Osteoblast (primary cell): ENCODE measurements around the gene UNC5C. TPM values are rescaled to one million over a fixed set of nuclear protein-coding genes. Genes with fewer than 3 reads are reported as not detected.

Experiments
- DNase-seq: peaks from one replicate; pipeline ENCODE4 v3.0.0; 2011; ENCODE audit warnings: low spot score, mixed read lengths; ENCODE audit not compliant: insufficient read length; ENCODE audit errors: missing footprints
- H2AFZ ChIP-seq: 2 replicates; pipeline ENCODE4 v1.6.0; 2011; ENCODE audit warnings: mild to moderate bottlenecking, low read length
- H3K27ac ChIP-seq: 2 replicates; pipeline ENCODE4 v1.5.1; 2011; ENCODE audit warnings: mild to moderate bottlenecking, low read depth, low read length, moderate library complexity
- H3K27me3 ChIP-seq: 2 replicates; pipeline ENCODE4 v1.6.0; 2012; ENCODE audit warnings: mild to moderate bottlenecking, control low read depth, inconsistent platforms, low read length, moderate library complexity; ENCODE audit not compliant: insufficient read depth
- H3K36me3 ChIP-seq: 2 replicates; pipeline ENCODE4 v1.5.1; 2011; ENCODE audit warnings: mild to moderate bottlenecking, low read length, control low read depth, moderate library complexity; ENCODE audit not compliant: insufficient read depth
- H3K4me1 ChIP-seq: 2 replicates; pipeline ENCODE4 v1.5.1; 2011; ENCODE audit warnings: mild to moderate bottlenecking, low read length, control low read depth, moderate library complexity; ENCODE audit not compliant: insufficient read depth
- H3K4me2 ChIP-seq: 2 replicates; pipeline ENCODE4 v1.6.0; 2011; ENCODE audit warnings: mild to moderate bottlenecking, low read length; ENCODE audit not compliant: insufficient read depth
- H3K4me3 ChIP-seq: fragments of 200-600 bp; sonication (generic); 3 replicates; pipeline ENCODE4 v1.5.1; 2012; ENCODE audit warnings: mild to moderate bottlenecking, low read length, inconsistent platforms; ENCODE audit not compliant: insufficient read depth
- H3K79me2 ChIP-seq: 2 replicates; pipeline ENCODE4 v1.6.0; 2012; ENCODE audit warnings: mild to moderate bottlenecking, low read length, control low read depth, inconsistent platforms; ENCODE audit not compliant: insufficient read depth
- H3K9me3 ChIP-seq: 2 replicates; pipeline ENCODE4 v1.5.1; 2011; ENCODE audit warnings: low read depth, low read length, control low read depth
- H4K20me1 ChIP-seq: 2 replicates; pipeline ENCODE4 v1.6.0; 2012; ENCODE audit warnings: mild to moderate bottlenecking, low read length, control low read depth; ENCODE audit not compliant: insufficient read depth
- CTCF ChIP-seq: IDR thresholded peaks from 2 replicates; pipeline ENCODE4 v1.5.1; 2011; ENCODE audit warnings: mild to moderate bottlenecking, low read depth, low read length, moderate library complexity; ENCODE audit errors: extremely low read depth
- total RNA-seq: library from RNA; depleted of rRNA; stranded (reverse); fragments of >200 nt; gene quantifications from 2 replicates; pipeline ENCODE4 v1.2.3, GENCODE V29; 2012

UNC5C gene
- total RNA-seq, 1 donor, result 9.0 TPM

- H2AFZ ChIP-seq, result no peak overlapping the region
- TF ChIP-seq CTCF, result no peak
- H3K9me3 ChIP-seq, result no peaks in the 10 kb centered on the region
- H3K4me1 ChIP-seq, result no peaks in the 10 kb centered on the region
- no peaks in the 10 kb centered on the region for H3K27me3 ChIP-seq
- no peak overlapping the region for H3K4me3 ChIP-seq
- no peak for DNase-seq
- H3K36me3 ChIP-seq, result no peaks in the 10 kb centered on the region
- H3K79me2 ChIP-seq, result no peaks in the 10 kb centered on the region
- no peaks in the 10 kb centered on the region for H4K20me1 ChIP-seq
- no peak overlapping the region for H3K4me2 ChIP-seq
- no peak overlapping the region for H3K27ac ChIP-seq
Measured at GRCh38 chr4:95439896-95440295, 108.9 kb downstream of the UNC5C start.

GRCh38 chr4:95439071-95439470 is 109.7 kb downstream of the UNC5C start:
- H3K27ac ChIP-seq, result no peak overlapping the region
- no peaks in the 10 kb centered on the region for H3K36me3 ChIP-seq
- no peaks in the 10 kb centered on the region for H4K20me1 ChIP-seq
- no peaks in the 10 kb centered on the region for H3K9me3 ChIP-seq
- TF ChIP-seq CTCF, result no peak
- H3K27me3 ChIP-seq, result no peaks in the 10 kb centered on the region
- no peak for DNase-seq
- no peaks in the 10 kb centered on the region for H3K79me2 ChIP-seq
- H3K4me1 ChIP-seq, result no peaks in the 10 kb centered on the region
- no peak overlapping the region for H2AFZ ChIP-seq
- H3K4me3 ChIP-seq, result no peak overlapping the region
- no peak overlapping the region for H3K4me2 ChIP-seq

GRCh38 chr4:95432466-95432865 is 116.3 kb downstream of the UNC5C start:
- TF ChIP-seq CTCF, result no peak
- no peaks in the 10 kb centered on the region for H3K4me1 ChIP-seq
- H3K27ac ChIP-seq, result no peak overlapping the region
- H4K20me1 ChIP-seq, result no peaks in the 10 kb centered on the region
- no peak overlapping the region for H3K4me2 ChIP-seq
- no peak overlapping the region for H2AFZ ChIP-seq
- no peaks in the 10 kb centered on the region for H3K79me2 ChIP-seq
- H3K9me3 ChIP-seq, result no peaks in the 10 kb centered on the region
- no peak for DNase-seq
- no peaks in the 10 kb centered on the region for H3K36me3 ChIP-seq
- H3K4me3 ChIP-seq, result no peak overlapping the region
- H3K27me3 ChIP-seq, result no peaks in the 10 kb centered on the region

- Histone ChIP-seq H3K27me3 (no peaks in the 10 kb centered on the region), H3K4me1 (no peaks in the 10 kb centered on the region), H3K9me3 (no peaks in the 10 kb centered on the region), H4K20me1 (no peaks in the 10 kb centered on the region), H3K36me3 (no peaks in the 10 kb centered on the region), H2AFZ (no peak overlapping the region), H3K4me3 (no peak overlapping the region), H3K4me2 (no peak overlapping the region), H3K27ac (no peak overlapping the region), H3K79me2 (no peaks in the 10 kb centered on the region)
- DNase-seq, result no peak
- TF ChIP-seq CTCF, result no peak
Measured at GRCh38 chr4:95431678-95432077, 117.1 kb downstream of the UNC5C start.
